Endothelial cell of umbilical vein (primary cell): ENCODE measurements around the gene APIP. TPM values are rescaled to one million over a fixed set of nuclear protein-coding genes. Genes with fewer than 3 reads are reported as not detected.

Source experiments
- BruUV-seq: library from RNA; stranded (reverse); fragments of 400-500 nt; replicated peaks from 2 replicates; lab custom pipeline; 2021; lab: Mats Ljungman, UMichigan
- CTCF ChIA-PET: fragments of 300-600, 350-600 bp; sonication (Branson Sonifier 250); formaldehyde crosslinking; loops from one replicate; lab custom pipeline; 2021; ENCODE audit warnings: antibody characterized with exemption, inconsistent platforms; lab: Charles Lee
- POLR2A ChIA-PET: fragments of 300-600, 350-600 bp; sonication (Branson Sonifier 250); formaldehyde crosslinking; loops from one replicate; lab custom pipeline; 2021; ENCODE audit warnings: antibody characterized with exemption, inconsistent platforms; lab: Charles Lee
- DNase-seq: peaks from one replicate; pipeline ENCODE4 v3.0.0-alpha.2; 2011; ENCODE audit warnings: low read depth, low spot score
- FAIRE-seq: peaks from 2 replicates; lab custom pipeline; 2011; peaks lifted over from hg19 to GRCh38; lab: Jason Lieb, UNC
- H2AFZ ChIP-seq: 2 replicates; pipeline ENCODE4 v1.6.0; 2012; ENCODE audit warnings: low read depth, low read length, control low read depth, inconsistent platforms
- H3K27ac ChIP-seq: 2 replicates; pipeline ENCODE4 v1.5.1; 2011; ENCODE audit warnings: low read depth, mild to moderate bottlenecking, control low read depth, low read length, moderate library complexity; ENCODE audit not compliant: insufficient read depth
- H3K27me3 ChIP-seq, 2 experiments: 2 replicates each; pipeline versions ENCODE4 v1.6.0 to v1.6.1; 2011; ENCODE audit warnings: low read length in 2 of 2, mixed read lengths in 1 of 2; ENCODE audit not compliant: control insufficient read depth in 2 of 2, insufficient read depth in 2 of 2
- H3K36me3 ChIP-seq, 2 experiments: 2 replicates in 1 of 2; 3 replicates in 1 of 2; pipeline ENCODE4 v1.5.1; 2011; ENCODE audit warnings: low read length in 2 of 2, mild to moderate bottlenecking in 1 of 2, moderate library complexity in 1 of 2; ENCODE audit not compliant: control insufficient read depth in 2 of 2, insufficient read depth in 2 of 2; ENCODE audit errors: extremely low read depth in 1 of 2
- H3K4me1 ChIP-seq: 3 replicates; pipeline ENCODE4 v1.5.1; 2011; ENCODE audit warnings: mild to moderate bottlenecking, low read length; ENCODE audit not compliant: control insufficient read depth, insufficient read depth; ENCODE audit errors: extremely low read depth
- H3K4me2 ChIP-seq: 2 replicates; pipeline ENCODE4 v1.6.1; 2011; ENCODE audit warnings: low read length, control low read depth, mixed read lengths; ENCODE audit not compliant: insufficient read depth
- H3K4me3 ChIP-seq, 3 experiments: fragments of 200-600 bp in 1 of 3; sonication (generic), shearing (Covaris generic) in 1 of 3; replicated peaks in 1 of 3; 2 replicates each; pipeline ENCODE4 v1.5.1; 2011 to 2016; ENCODE audit warnings: control low read depth in 3 of 3, low read length in 3 of 3, mild to moderate bottlenecking in 2 of 3, inconsistent platforms in 1 of 3, low read depth in 1 of 3, moderate library complexity in 1 of 3; ENCODE audit not compliant: insufficient read depth in 1 of 3
- H3K79me2 ChIP-seq: 2 replicates; pipeline ENCODE4 v1.6.0; 2012; ENCODE audit warnings: low read length, inconsistent platforms; ENCODE audit not compliant: control insufficient read depth, insufficient read depth
- H3K9ac ChIP-seq: replicated peaks from 2 replicates; pipeline ENCODE3; 2011; ENCODE audit warnings: low read length, control low read depth; ENCODE audit not compliant: insufficient read depth; ENCODE audit errors: extremely low read depth
- H3K9me1 ChIP-seq: replicated peaks from 3 replicates; pipeline ENCODE4 v1.6.0; 2011; ENCODE audit warnings: mild to moderate bottlenecking, low read length; ENCODE audit not compliant: control insufficient read depth, insufficient read depth; ENCODE audit errors: extremely low read depth
- H3K9me3 ChIP-seq: replicated peaks from 2 replicates; pipeline ENCODE4 v1.5.1; 2012; ENCODE audit warnings: low read length, inconsistent platforms; ENCODE audit not compliant: control insufficient read depth, insufficient read depth
- H4K20me1 ChIP-seq: replicated peaks from 2 replicates; pipeline ENCODE3; 2011; ENCODE audit warnings: mild to moderate bottlenecking, low read length; ENCODE audit not compliant: control insufficient read depth, insufficient read depth; ENCODE audit errors: extremely low read depth
- EZH2 ChIP-seq: IDR thresholded peaks from 2 replicates; pipeline ENCODE4 v1.6.1; 2012; ENCODE audit warnings: borderline replicate concordance, low read depth, mild to moderate bottlenecking, moderate library complexity, low read length, inconsistent platforms; ENCODE audit not compliant: severe bottlenecking
- FOS ChIP-seq: IDR thresholded peaks from 2 replicates; pipeline ENCODE4 v1.6.1; 2011; ENCODE audit warnings: mild to moderate bottlenecking, low read length, moderate library complexity, borderline replicate concordance; ENCODE audit not compliant: insufficient read depth
- GATA2 ChIP-seq: IDR thresholded peaks from 2 replicates; pipeline ENCODE4 v1.7.0; 2011; ENCODE audit warnings: low read depth, mild to moderate bottlenecking, moderate library complexity, mixed read lengths, low read length; ENCODE audit not compliant: insufficient read length, insufficient read depth
- JUN ChIP-seq: IDR thresholded peaks from 2 replicates; pipeline ENCODE4 v1.6.1; 2011; ENCODE audit warnings: borderline replicate concordance, low read depth; ENCODE audit not compliant: insufficient read length, insufficient read depth
- MYC ChIP-seq: IDR thresholded peaks from one replicate; pipeline ENCODE4 v1.6.1; 2011; ENCODE audit warnings: mild to moderate bottlenecking, low read depth, low read length
- POLR2A ChIP-seq: IDR thresholded peaks from 2 replicates; pipeline ENCODE4 v1.6.1; 2012; ENCODE audit warnings: low read depth, mild to moderate bottlenecking, control low read depth, low read length
- POLR2AphosphoS5 ChIP-seq: IDR thresholded peaks from 2 replicates; pipeline ENCODE4 v1.6.1; 2012; ENCODE audit warnings: low read depth, mild to moderate bottlenecking, control low read depth, low read length, moderate library complexity; ENCODE audit not compliant: insufficient read depth
- dilution Hi-C: fragments of 300-500 bp; cut with MboI; formaldehyde crosslinking; loops from one replicate; pipeline ENCODE4 v1.15.0; 2019; ENCODE audit warnings: low sequenced_read_pairs; ENCODE audit not compliant: extremely low pct_ligation_motif_present
- intact Hi-C: fragments of 100-400 bp; cut with micrococcal nuclease; formaldehyde crosslinking; loops from one replicate; pipeline ENCODE4 v1.10.0; 2022
- polyA plus RNA-seq, 4 experiments: library from polyadenylated mRNA; depleted of rRNA in 3 of 4; stranded (reverse) in 3 of 4; unstranded in 1 of 4; fragments of >200 nt; gene quantifications; 2 replicates each; pipeline versions ENCODE4 v1.2.1 to v1.2.3, GENCODE V29; 2011 to 2012; ENCODE audit warnings: missing spikeins in 1 of 4
- total RNA-seq: library from RNA; stranded (reverse); gene quantifications from 2 replicates; pipeline ENCODE4 v1.2.3, GENCODE V29; 2021
- TF ChIP-seq, protein P1 (sequence below): IDR thresholded peaks from 2 replicates; pipeline ENCODE4 v1.6.1; 2011; ENCODE audit not compliant: insufficient read depth, insufficient read length
- TF ChIP-seq, protein P2 (sequence below), 2 donors: IDR thresholded peaks; 1 replicate in 1 of 2; 2 replicates in 1 of 2; pipeline ENCODE4 v1.5.1; 2011; ENCODE audit warnings: low read length in 2 of 2, mild to moderate bottlenecking in 2 of 2, moderate library complexity in 2 of 2, control low read depth in 1 of 2, inconsistent platforms in 1 of 2, low read depth in 1 of 2; ENCODE audit not compliant: insufficient read depth in 1 of 2; ENCODE audit errors: extremely low read depth in 1 of 2

The APIP gene
- total and polyA plus RNA-seq, 2 donors (not counting 3 experiments of a cell fraction or from before 2014, with no cell fraction given): 10.0 to 26.9 TPM

DNA sequence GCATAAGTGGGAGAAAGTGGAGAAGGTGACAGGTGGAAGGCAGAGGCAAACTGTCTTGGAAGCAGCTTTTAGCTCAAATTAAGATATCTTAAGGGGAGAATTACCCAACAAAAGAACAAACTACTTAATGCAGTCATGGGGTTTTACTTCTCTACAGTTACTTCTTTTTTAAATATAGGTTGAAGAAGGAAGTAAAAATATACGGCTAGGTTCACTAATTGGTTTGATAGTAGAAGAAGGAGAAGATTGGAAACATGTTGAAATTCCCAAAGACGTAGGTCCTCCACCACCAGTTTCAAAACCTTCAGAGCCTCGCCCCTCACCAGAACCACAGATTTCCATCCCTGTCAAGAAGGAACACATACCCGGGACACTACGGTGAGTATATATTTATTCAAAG lies 41.0 kb upstream of the APIP start:
- Histone ChIP-seq H3K9ac (no peak overlapping the region), H3K79me2 (no peaks in the 10 kb centered on the region), H3K4me2 (no peak overlapping the region), H3K9me1 (no peaks in the 10 kb centered on the region), H3K27me3 (no peaks in the 10 kb centered on the region), H3K4me3 (no peak overlapping the region), H4K20me1 (no peaks in the 10 kb centered on the region), H3K27ac (no peak overlapping the region), H2AFZ (no peak overlapping the region), H3K9me3 (no peaks in the 10 kb centered on the region), H3K36me3 (no peaks in the 10 kb centered on the region), H3K4me1 (no peaks in the 10 kb centered on the region)
- dilution Hi-C loops (no loop called here), intact Hi-C loops (no loop called here)
- POLR2A ChIA-PET: no interaction called here
- CTCF ChIA-PET: interaction anchor here (1.0 kb wide), 1 partner anchor 15 kb away, joined by 3 read pairs; no protein-coding TSS in a partner anchor
- FAIRE-seq (no peak), DNase-seq (no peak)
- TF ChIP-seq, protein P1, sequence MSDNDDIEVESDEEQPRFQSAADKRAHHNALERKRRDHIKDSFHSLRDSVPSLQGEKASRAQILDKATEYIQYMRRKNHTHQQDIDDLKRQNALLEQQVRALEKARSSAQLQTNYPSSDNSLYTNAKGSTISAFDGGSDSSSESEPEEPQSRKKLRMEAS: no peak
- TF ChIP-seq JUN (no peak), POLR2AphosphoS5 (no peak), FOS (no peak), MYC (no peak), GATA2 (no peak), EZH2 (no peak), POLR2A (no peak)
- TF ChIP-seq, protein P2, sequence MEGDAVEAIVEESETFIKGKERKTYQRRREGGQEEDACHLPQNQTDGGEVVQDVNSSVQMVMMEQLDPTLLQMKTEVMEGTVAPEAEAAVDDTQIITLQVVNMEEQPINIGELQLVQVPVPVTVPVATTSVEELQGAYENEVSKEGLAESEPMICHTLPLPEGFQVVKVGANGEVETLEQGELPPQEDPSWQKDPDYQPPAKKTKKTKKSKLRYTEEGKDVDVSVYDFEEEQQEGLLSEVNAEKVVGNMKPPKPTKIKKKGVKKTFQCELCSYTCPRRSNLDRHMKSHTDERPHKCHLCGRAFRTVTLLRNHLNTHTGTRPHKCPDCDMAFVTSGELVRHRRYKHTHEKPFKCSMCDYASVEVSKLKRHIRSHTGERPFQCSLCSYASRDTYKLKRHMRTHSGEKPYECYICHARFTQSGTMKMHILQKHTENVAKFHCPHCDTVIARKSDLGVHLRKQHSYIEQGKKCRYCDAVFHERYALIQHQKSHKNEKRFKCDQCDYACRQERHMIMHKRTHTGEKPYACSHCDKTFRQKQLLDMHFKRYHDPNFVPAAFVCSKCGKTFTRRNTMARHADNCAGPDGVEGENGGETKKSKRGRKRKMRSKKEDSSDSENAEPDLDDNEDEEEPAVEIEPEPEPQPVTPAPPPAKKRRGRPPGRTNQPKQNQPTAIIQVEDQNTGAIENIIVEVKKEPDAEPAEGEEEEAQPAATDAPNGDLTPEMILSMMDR (IDR thresholded peaks at IDR 0.05; ENCODE audit: extremely low read depth in 1 of 2, insufficient read depth in 1 of 2, low read depth in 1 of 2, low read length in 2 of 2): no peak
- BruUV-seq: no TSS peak
